ENCODE data around the gene GDF15.

GRCh38 chr19:18368504-18369222 lies 17.3 kb upstream of the GDF15 start:
- no peak for TF ChIP-seq ZNF324 (tag by site-specific recombination; IDR thresholded peaks at IDR 0.05)
- TF ChIP-seq CTCF (tag by site-specific recombination; IDR thresholded peaks at IDR 0.05): no peak
- TF ChIP-seq ZBTB44 (tag by site-specific recombination; IDR thresholded peaks at IDR 0.05): no peak
- TF ChIP-seq ZNF433 (tag by site-specific recombination; IDR thresholded peaks at IDR 0.05; ENCODE audit: low read depth): no peak
- TF ChIP-seq REST (tag by site-specific recombination; IDR thresholded peaks at IDR 0.05): no peak
- no peak for TF ChIP-seq ZNF248 (tag by site-specific recombination; IDR thresholded peaks at IDR 0.05)
- TF ChIP-seq SP2 (tag by site-specific recombination; IDR thresholded peaks at IDR 0.05): no peak
- no peak for TF ChIP-seq ZNF610 (tag by site-specific recombination; IDR thresholded peaks at IDR 0.05; ENCODE audit: borderline replicate concordance)
- TF ChIP-seq ZBTB11 (tag by site-specific recombination; conservative IDR thresholded peaks at IDR 0.05; ENCODE audit: low read depth): no peak
- TF ChIP-seq ZNF37A (tag by site-specific recombination; IDR thresholded peaks at IDR 0.05): no peak
- TF ChIP-seq ZNF513 (tag by site-specific recombination; IDR thresholded peaks at IDR 0.05): no peak
- no peak for TF ChIP-seq PRDM1 (tag by site-specific recombination; IDR thresholded peaks at IDR 0.05)
- no peak for TF ChIP-seq ZNF350 (tag by site-specific recombination; IDR thresholded peaks at IDR 0.05)
- TF ChIP-seq KLF16 (tag by site-specific recombination; IDR thresholded peaks at IDR 0.05): no peak
